GM12892 (cell line): ENCODE results near the gene YPEL1.

Experiments used
- POLR2A ChIP-seq: IDR thresholded peaks from 2 replicates; pipeline ENCODE4 v1.6.1; 2011; ENCODE audit warnings: low read depth, low read length, control low read depth
- TAF1 ChIP-seq: IDR thresholded peaks from 2 replicates; pipeline ENCODE4 v1.6.1; 2011; ENCODE audit warnings: low read depth, mild to moderate bottlenecking, control low read depth, low read length, borderline replicate concordance

GRCh38 chr22:21766691-21767462 lies 31.3 kb upstream of the YPEL1 start:
- no peak for TF ChIP-seq TAF1
- no peak for TF ChIP-seq POLR2A
